Gastroesophageal sphincter (tissue), 4 donors: Measurements from ENCODE around the gene ZC3H6. TPM values are rescaled to one million over a fixed set of nuclear protein-coding genes. Genes with fewer than 3 reads are reported as not detected.
A peak's percentile ranks its signal among the peaks of the same experiment; 100 is the strongest.

ENCODE experiments used
- ATAC-seq: fragments of 150-250 bp; one replicate; pipeline ENCODE4 v1.9.1; 2016; ENCODE audit warnings: mild to moderate bottlenecking, moderate library complexity
- H3K27ac ChIP-seq, 4 donors: fragments of 200-600 bp; sonication (generic) in 3 of 4; 1 replicate in 3 of 4; 2 replicates in 1 of 4; pipeline ENCODE4 v1.5.1; 2016 to 2019
- H3K27me3 ChIP-seq: fragments of 200-600 bp; sonication (generic); one replicate; pipeline ENCODE4 v1.5.1; 2019
- H3K36me3 ChIP-seq, 2 donors: fragments of 200-600 bp; sonication (generic); one replicate each; pipeline ENCODE4 v1.5.1; 2019; ENCODE audit warnings: control low read depth in 1 of 2
- H3K4me1 ChIP-seq, 3 donors: fragments of 200-600 bp; sonication (generic); 1 replicate in 2 of 3; 2 replicates in 1 of 3; pipeline ENCODE4 v1.5.1; 2016 to 2019; ENCODE audit warnings: control low read depth in 2 of 3
- H3K4me3 ChIP-seq, 2 donors: fragments of 200-600 bp; sonication (generic); one replicate each; pipeline ENCODE4 v1.5.1; 2019; ENCODE audit warnings: mild to moderate bottlenecking in 1 of 2, moderate library complexity in 1 of 2
- H3K9me3 ChIP-seq, 3 donors: fragments of 200-600 bp; sonication (generic); one replicate each; pipeline ENCODE4 v1.5.1; 2017 to 2019; ENCODE audit warnings: control low read depth in 2 of 3
- CTCF ChIP-seq, 4 experiments: fragments of 200-600 bp in 2 of 4; fragments of 450-650 bp in 2 of 4; sonication (generic) in 1 of 4; IDR thresholded peaks; one replicate each; pipeline ENCODE4 v1.5.1; 2017 to 2019; ENCODE audit warnings: antibody characterized with exemption in 4 of 4, mild to moderate bottlenecking in 2 of 4, moderate library complexity in 2 of 4
- EP300 ChIP-seq: sonication (generic); formaldehyde crosslinking; IDR thresholded peaks from one replicate; pipeline ENCODE4 v1.6.1; 2017; ENCODE audit warnings: antibody characterized with exemption, mild to moderate bottlenecking
- POLR2A ChIP-seq, 2 donors: fragments of 450-650 bp; IDR thresholded peaks; one replicate each; pipeline ENCODE4 v1.6.1; 2017; ENCODE audit warnings: antibody characterized with exemption in 2 of 2, mild to moderate bottlenecking in 2 of 2, moderate library complexity in 1 of 2
- POLR2AphosphoS5 ChIP-seq: sonication (generic); formaldehyde crosslinking; IDR thresholded peaks from one replicate; pipeline ENCODE4 v1.6.1; 2017; ENCODE audit warnings: antibody characterized with exemption
- WGBS, 2 donors: methylation state at CpG; one replicate each; pipeline ENCODE4 v1.1.5; 2018; ENCODE audit warnings: low coverage in 1 of 2; 5-methylcytosine and 5-hydroxymethylcytosine counted together
- total RNA-seq, 4 donors: library from RNA; depleted of rRNA; stranded (reverse); fragments of >200 nt; gene quantifications; one replicate each; pipeline ENCODE4 v1.1.0, GENCODE V29; 2016

The ZC3H6 gene, protein sequence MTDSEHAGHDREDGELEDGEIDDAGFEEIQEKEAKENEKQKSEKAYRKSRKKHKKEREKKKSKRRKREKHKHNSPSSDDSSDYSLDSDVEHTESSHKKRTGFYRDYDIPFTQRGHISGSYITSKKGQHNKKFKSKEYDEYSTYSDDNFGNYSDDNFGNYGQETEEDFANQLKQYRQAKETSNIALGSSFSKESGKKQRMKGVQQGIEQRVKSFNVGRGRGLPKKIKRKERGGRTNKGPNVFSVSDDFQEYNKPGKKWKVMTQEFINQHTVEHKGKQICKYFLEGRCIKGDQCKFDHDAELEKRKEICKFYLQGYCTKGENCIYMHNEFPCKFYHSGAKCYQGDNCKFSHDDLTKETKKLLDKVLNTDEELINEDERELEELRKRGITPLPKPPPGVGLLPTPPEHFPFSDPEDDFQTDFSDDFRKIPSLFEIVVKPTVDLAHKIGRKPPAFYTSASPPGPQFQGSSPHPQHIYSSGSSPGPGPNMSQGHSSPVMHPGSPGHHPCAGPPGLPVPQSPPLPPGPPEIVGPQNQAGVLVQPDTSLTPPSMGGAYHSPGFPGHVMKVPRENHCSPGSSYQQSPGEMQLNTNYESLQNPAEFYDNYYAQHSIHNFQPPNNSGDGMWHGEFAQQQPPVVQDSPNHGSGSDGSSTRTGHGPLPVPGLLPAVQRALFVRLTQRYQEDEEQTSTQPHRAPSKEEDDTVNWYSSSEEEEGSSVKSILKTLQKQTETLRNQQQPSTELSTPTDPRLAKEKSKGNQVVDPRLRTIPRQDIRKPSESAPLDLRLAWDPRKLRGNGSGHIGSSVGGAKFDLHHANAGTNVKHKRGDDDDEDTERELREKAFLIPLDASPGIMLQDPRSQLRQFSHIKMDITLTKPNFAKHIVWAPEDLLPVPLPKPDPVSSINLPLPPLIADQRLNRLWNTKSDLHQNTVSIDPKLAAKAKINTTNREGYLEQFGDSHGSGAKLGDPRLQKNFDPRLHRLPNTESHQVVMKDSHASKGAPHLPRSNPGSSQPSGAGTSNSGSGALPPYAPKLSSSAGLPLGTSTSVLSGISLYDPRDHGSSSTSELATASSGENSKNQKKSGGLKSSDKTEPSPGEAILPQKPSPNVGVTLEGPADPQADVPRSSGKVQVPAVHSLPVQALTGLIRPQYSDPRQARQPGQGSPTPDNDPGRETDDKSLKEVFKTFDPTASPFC
- total RNA-seq: 10 to 100 TPM; 13.7 to 30.7 (median 17.3) TPM

- Histone ChIP-seq H3K4me3 (peak within 1 kb of the TSS; percentile 64 to 89), H3K9me3 (no peaks in the 10 kb centered on the region), H3K27ac (peak within 1 kb of the TSS; percentile 94 to 100 (median 99)), H3K4me1 (peaks cover 0 to 20% (median 0%) of the 10 kb centered on the region in 3 donors), H3K27me3 (no peaks in the 10 kb centered on the region), H3K36me3 (no peaks in the 10 kb centered on the region)
- ATAC-seq: peak; percentile 98
- WGBS, 2 donors: 0% methylated on average over 2 to 5 of the region's 60 CpGs
- TF ChIP-seq CTCF (IDR thresholded peaks at IDR 0.05): peak in 3 of 4 experiments; percentile 37 to 53 (median 51)
- peak; percentile 97 for TF ChIP-seq POLR2AphosphoS5
- TF ChIP-seq EP300: no peak
- peak; percentile 92 to 97 for TF ChIP-seq POLR2A (IDR thresholded peaks at IDR 0.05)
Observed at GRCh38 chr2:112275311-112275886, at the start of gene ZC3H6. ZC3H6 (plus strand) TSS chr2:112275597; CDS start chr2:112275995, 398 bp downstream.

GRCh38 chr2:112229348-112229747 lies 46.0 kb upstream of the ZC3H6 start:
- TF ChIP-seq POLR2AphosphoS5: no peak
- TF ChIP-seq CTCF (IDR thresholded peaks at IDR 0.05): no peak
- no peak for TF ChIP-seq POLR2A (IDR thresholded peaks at IDR 0.05)
- no peak for TF ChIP-seq EP300
- H3K27ac ChIP-seq: no peak overlapping the region
- no peak for ATAC-seq
- H3K36me3 ChIP-seq: peaks cover 0 to 24% of the 10 kb centered on the region in 2 donors
- H3K27me3 ChIP-seq: no peaks in the 10 kb centered on the region
- no peaks in the 10 kb centered on the region for H3K9me3 ChIP-seq
- H3K4me1 ChIP-seq: no peaks in the 10 kb centered on the region
- H3K4me3 ChIP-seq: no peak overlapping the region

- H3K27me3 ChIP-seq: no peaks in the 10 kb centered on the region
- no peak overlapping the region for H3K4me3 ChIP-seq
- no peak for ATAC-seq
- 89 to 96% methylated on average over 3 of the region's 3 CpGs for WGBS, 2 donors
- H3K27ac ChIP-seq: no peak overlapping the region
- H3K9me3 ChIP-seq: no peaks in the 10 kb centered on the region
- H3K36me3 ChIP-seq: peaks cover 0 to 21% of the 10 kb centered on the region in 2 donors
- no peaks in the 10 kb centered on the region for H3K4me1 ChIP-seq
- TF ChIP-seq CTCF (IDR thresholded peaks at IDR 0.05): no peak
- no peak for TF ChIP-seq EP300
- TF ChIP-seq POLR2AphosphoS5: no peak
- TF ChIP-seq POLR2A (IDR thresholded peaks at IDR 0.05): no peak
Observed at GRCh38 chr2:112230371-112230770, 45.0 kb upstream of the ZC3H6 start.

DNA sequence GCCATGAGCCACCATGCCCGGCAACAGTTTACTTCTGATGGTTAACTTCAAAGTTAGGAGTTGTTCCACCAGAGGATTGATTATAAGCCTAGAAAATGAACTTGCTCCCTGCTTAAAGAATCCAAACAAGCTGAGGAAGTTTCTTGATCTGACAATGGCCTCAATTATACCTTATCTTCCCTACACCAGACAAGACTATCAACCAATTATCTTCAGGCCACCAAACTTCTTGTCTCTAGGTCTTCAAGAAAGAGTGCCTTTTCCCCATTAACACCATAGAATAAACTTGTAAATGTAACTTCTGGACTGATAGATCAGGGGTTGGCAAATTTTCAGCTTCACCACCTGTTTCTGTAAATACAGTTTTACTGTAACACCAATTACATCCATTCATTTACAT lies 35.5 kb upstream of the ZC3H6 start:
- H3K27me3 ChIP-seq: no peaks in the 10 kb centered on the region
- no peak overlapping the region for H3K4me3 ChIP-seq
- WGBS, 2 donors: 100% methylated on average over 1 of the region's 1 CpG; no CpG with 5 or more reads in 1 of the 2 donors
- TF ChIP-seq POLR2A (IDR thresholded peaks at IDR 0.05): no peak
- TF ChIP-seq POLR2AphosphoS5: no peak
- TF ChIP-seq CTCF (IDR thresholded peaks at IDR 0.05): no peak
- TF ChIP-seq EP300: no peak
- no peak for ATAC-seq
- H3K27ac ChIP-seq: no peak overlapping the region
- H3K9me3 ChIP-seq: no peaks in the 10 kb centered on the region
- H3K36me3 ChIP-seq: peaks cover 0 to 23% of the 10 kb centered on the region in 2 donors
- no peaks in the 10 kb centered on the region for H3K4me1 ChIP-seq
